Body of pancreas (tissue), 4 donors: ENCODE results near the gene TRAIP.

Experiments
- CTCF ChIP-seq, 7 experiments: fragments of 450-650 bp in 4 of 7; fragments of 200-600 bp in 3 of 7; sonication (generic) in 3 of 7; IDR thresholded peaks; one replicate each; pipeline ENCODE4 v1.5.1; 2016 to 2019; ENCODE audit warnings: antibody characterized with exemption in 7 of 7
- POLR2A ChIP-seq, 3 donors: fragments of 450-650 bp; IDR thresholded peaks; one replicate each; pipeline ENCODE4 v1.6.1; 2016; ENCODE audit warnings: antibody characterized with exemption in 3 of 3, mild to moderate bottlenecking in 2 of 3

DNA sequence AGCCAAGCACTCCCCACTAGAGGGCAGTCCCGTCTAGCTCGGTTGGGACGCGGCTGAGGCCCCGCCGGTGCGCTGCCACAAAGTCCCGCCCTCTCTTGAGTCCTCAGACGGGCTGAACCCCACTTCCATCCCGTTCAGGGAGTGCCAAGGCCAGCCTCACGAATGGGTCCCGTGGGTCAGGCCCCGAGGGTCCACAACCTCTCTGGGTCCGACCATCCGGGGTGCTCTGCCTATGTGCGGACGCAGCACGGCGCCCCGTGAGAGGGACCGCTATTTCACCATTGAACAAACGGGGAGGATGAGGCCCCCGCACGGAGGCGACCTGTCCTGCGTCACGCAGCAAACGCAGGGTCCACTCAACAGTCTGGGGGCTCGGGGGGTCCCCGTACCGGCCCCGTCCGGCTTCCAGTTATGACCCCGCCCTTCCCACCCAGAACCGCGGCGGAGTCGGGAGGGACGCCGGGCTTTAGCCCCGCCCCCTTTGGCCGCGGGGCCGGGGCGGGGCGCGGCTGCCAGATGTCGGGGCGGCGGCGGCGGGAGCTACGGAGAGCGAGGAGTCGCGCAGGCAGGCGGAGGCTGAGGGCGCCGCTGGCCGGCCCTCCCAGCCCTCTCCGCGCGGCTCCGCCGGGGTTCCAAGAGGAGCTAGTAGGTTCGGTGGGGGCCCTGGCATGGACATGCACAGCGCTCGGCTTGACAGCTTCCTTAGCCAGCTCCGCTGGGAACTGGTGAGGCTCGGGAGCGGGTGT lies 53.5 kb downstream of the TRAIP start, which contains the start of gene INKA1:
- peak; percentile 78 to 95 (median 92) for TF ChIP-seq CTCF (IDR thresholded peaks at IDR 0.05)
- TF ChIP-seq POLR2A (IDR thresholded peaks at IDR 0.05), result peak in 2 of 3 donors; percentile 33 to 37
